Spleen (tissue), 11 donors: ENCODE data around the gene RBBP4. TPM values are rescaled to one million over a fixed set of nuclear protein-coding genes. Genes with fewer than 3 reads are reported as not detected.

ENCODE experiments used
- DNase-seq: peaks from one replicate; pipeline ENCODE4 v3.0.0-alpha.2; 2020
- H3K27ac ChIP-seq, 8 donors: fragments of 200-600 bp; sonication (generic) in 7 of 8; 1 replicate in 4 of 8; 2 replicates in 4 of 8; pipeline versions ENCODE4 v1.5.0 to v1.8.0; 2016 to 2021; ENCODE audit warnings: inconsistent platforms in 4 of 8, mild to moderate bottlenecking in 4 of 8, moderate library complexity in 1 of 8
- H3K27me3 ChIP-seq, 7 donors: fragments of 200-600 bp; sonication (generic) in 6 of 7; replicated peaks in 1 of 7; 1 replicate in 4 of 7; 2 replicates in 3 of 7; pipeline versions ENCODE4 v1.5.0 to v1.8.0; 2016 to 2021; ENCODE audit warnings: inconsistent platforms in 3 of 7, mild to moderate bottlenecking in 1 of 7
- H3K36me3 ChIP-seq, 6 donors: fragments of 200-600 bp; sonication (generic) in 5 of 6; 1 replicate in 4 of 6; 2 replicates in 2 of 6; pipeline versions ENCODE4 v1.5.0 to v1.8.0; 2016 to 2021; ENCODE audit warnings: inconsistent platforms in 2 of 6
- H3K4me1 ChIP-seq, 6 donors: fragments of 200-600 bp; sonication (generic) in 5 of 6; 1 replicate in 3 of 6; 2 replicates in 3 of 6; pipeline versions ENCODE4 v1.5.0 to v1.8.0; 2016 to 2021; ENCODE audit warnings: inconsistent platforms in 3 of 6
- H3K4me3 ChIP-seq, 8 donors: fragments of 200-600 bp; sonication (generic) in 7 of 8; 1 replicate in 4 of 8; 2 replicates in 4 of 8; pipeline versions ENCODE4 v1.5.0 to v1.8.0; 2016 to 2021; ENCODE audit warnings: inconsistent platforms in 4 of 8, mild to moderate bottlenecking in 4 of 8, moderate library complexity in 2 of 8
- H3K9me3 ChIP-seq, 8 donors: fragments of 200-600 bp; sonication (generic) in 7 of 8; 1 replicate in 4 of 8; 2 replicates in 4 of 8; pipeline versions ENCODE4 v1.5.0 to v1.8.0; 2016 to 2021; ENCODE audit warnings: inconsistent platforms in 4 of 8
- POLR2A ChIP-seq, 3 donors: fragments of 450-650 bp; IDR thresholded peaks; one replicate each; pipeline ENCODE4 v1.5.1; 2017; ENCODE audit warnings: antibody characterized with exemption in 3 of 3, mild to moderate bottlenecking in 1 of 3
- POLR2AphosphoS5 ChIP-seq, 3 donors: sonication (generic); formaldehyde crosslinking; IDR thresholded peaks; one replicate each; pipeline ENCODE4 v1.5.1; 2017; ENCODE audit warnings: antibody characterized with exemption in 3 of 3
- WGBS, 5 donors: extraction: QIAGEN DNeasy Blood & Tissue Kit in 3 of 5; methylation state at CpG; one replicate each; pipeline versions ENCODE4 v1.1.5 to v1.1.7; 2013 to 2018; 5-methylcytosine and 5-hydroxymethylcytosine counted together
- intact Hi-C: fragments of 100-400 bp; cut with DNase I; formaldehyde crosslinking; loops from one replicate; pipeline ENCODE4 v1.15.0; 2023; ENCODE audit warnings: low total_unique reads
- polyA plus RNA-seq, 3 donors: library from polyadenylated mRNA; stranded (reverse); fragments of 200-250 nt; gene quantifications; one replicate each; pipeline ENCODE4 v1.2.1, GENCODE V29; 2013
- total RNA-seq, 7 donors: library from RNA; depleted of rRNA in 3 of 7; stranded (reverse); fragments of >200 nt in 3 of 7; fragmentation: NEBNext Ultra II Directional in 4 of 7; extraction: Animal tissue kit (Norgen Biotek cat#: 25700) in 4 of 7; gene quantifications; one replicate each; pipeline versions ENCODE4 v1.1.0 to v1.2.1, GENCODE V29; 2016 to 2021
- TF ChIP-seq, protein P1 (sequence below), 11 experiments: fragments of 200-600 bp in 7 of 11; fragments of 450-650 bp in 4 of 11; sonication (generic) in 4 of 11; IDR thresholded peaks in 8 of 11; conservative IDR thresholded peaks in 3 of 11; 1 replicate in 7 of 11; 2 replicates in 4 of 11; pipeline versions ENCODE4 v1.4.0 to v1.8.0; 2016 to 2021; ENCODE audit warnings: antibody characterized with exemption in 11 of 11, inconsistent platforms in 4 of 11, mild to moderate bottlenecking in 1 of 11
- donor health status: healthy with polysubstance abuse.
- donor health status: DM: no; HTN: no; CAD: no; lungs with moderate emphysema.
- donor health status: DM: no; HTN: no; CAD: no.
- donor health status: Bipolar disorder and iron deficiency.
- donor health status: healthy.
- donor health status: DM: no; HTN: no; CAD: no.
- donor health status: DM: yes; HTN: yes; CAD: no.

Gene RBBP4
- total and polyA plus RNA-seq, 10 donors: 42.4 to 181 (median 132) TPM

DNA sequence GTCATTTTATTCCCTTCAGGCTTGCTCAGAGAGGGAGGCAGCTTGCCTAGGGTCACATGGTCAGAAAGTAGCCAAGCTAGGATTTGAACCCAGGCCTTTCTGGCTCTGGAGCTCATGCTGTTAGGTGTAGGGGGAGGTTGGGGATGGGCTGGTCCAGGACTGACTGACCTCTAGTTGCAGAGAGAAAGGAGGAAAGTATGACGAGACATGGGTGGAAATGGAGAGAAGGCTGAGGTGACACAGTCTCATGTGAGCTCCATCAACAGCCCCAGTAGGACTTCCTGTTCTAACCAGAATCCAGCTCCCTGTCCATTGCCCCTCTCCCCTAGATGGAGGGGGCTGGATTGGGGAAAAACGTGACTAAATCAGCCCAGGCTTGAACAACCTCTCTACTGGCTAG is 67.0 kb downstream of the RBBP4 start:
- no peaks in the 10 kb centered on the region for H3K36me3 ChIP-seq
- H3K27ac ChIP-seq: no peak overlapping the region
- intact Hi-C loops: no loop called here
- H3K4me1 ChIP-seq: peaks cover 0 to 4% (median 0%) of the 10 kb centered on the region in 6 donors
- TF ChIP-seq, protein P1, sequence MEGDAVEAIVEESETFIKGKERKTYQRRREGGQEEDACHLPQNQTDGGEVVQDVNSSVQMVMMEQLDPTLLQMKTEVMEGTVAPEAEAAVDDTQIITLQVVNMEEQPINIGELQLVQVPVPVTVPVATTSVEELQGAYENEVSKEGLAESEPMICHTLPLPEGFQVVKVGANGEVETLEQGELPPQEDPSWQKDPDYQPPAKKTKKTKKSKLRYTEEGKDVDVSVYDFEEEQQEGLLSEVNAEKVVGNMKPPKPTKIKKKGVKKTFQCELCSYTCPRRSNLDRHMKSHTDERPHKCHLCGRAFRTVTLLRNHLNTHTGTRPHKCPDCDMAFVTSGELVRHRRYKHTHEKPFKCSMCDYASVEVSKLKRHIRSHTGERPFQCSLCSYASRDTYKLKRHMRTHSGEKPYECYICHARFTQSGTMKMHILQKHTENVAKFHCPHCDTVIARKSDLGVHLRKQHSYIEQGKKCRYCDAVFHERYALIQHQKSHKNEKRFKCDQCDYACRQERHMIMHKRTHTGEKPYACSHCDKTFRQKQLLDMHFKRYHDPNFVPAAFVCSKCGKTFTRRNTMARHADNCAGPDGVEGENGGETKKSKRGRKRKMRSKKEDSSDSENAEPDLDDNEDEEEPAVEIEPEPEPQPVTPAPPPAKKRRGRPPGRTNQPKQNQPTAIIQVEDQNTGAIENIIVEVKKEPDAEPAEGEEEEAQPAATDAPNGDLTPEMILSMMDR (IDR thresholded peaks at IDR 0.05 in 8 of 11, conservative IDR thresholded peaks at IDR 0.05 in 3 of 11): no peak
- no peak for TF ChIP-seq POLR2A (IDR thresholded peaks at IDR 0.05)
- no peak for TF ChIP-seq POLR2AphosphoS5 (IDR thresholded peaks at IDR 0.05)
- H3K27me3 ChIP-seq: peaks cover 0 to 3% (median 0%) of the 10 kb centered on the region in 7 donors
- no peak overlapping the region for H3K4me3 ChIP-seq
- no peak for DNase-seq
- WGBS, 5 donors: 38 to 65% (median 52%) methylated on average over 2 of the region's 2 CpGs
- H3K9me3 ChIP-seq: no peaks in the 10 kb centered on the region

DNA sequence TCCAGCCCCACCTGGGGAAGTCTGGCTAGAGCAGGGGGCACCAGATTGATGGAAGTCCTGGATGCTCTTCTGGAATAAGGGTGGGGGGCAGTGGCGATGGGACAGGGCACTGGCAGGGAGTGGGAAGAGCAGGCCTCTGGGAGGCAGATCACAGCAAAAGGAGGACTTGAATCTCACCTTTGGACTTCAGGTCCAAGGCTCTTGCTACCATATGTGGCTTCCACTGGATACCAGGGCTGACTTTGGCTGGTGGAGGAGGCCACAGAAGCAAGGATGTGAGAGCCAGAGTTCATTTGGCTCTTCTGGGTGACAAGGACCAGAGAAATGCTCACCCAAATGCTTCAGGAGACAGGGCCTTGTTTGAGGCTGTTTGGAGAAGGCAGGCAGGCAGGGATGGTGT is 67.5 kb downstream of the RBBP4 start:
- 78 to 100% (median 92%) methylated on average over 1 of the region's 1 CpG for WGBS, 5 donors
- DNase-seq: no peak
- Histone ChIP-seq H3K4me3 (no peak overlapping the region), H3K27ac (no peak overlapping the region), H3K9me3 (no peaks in the 10 kb centered on the region), H3K27me3 (peaks cover 0 to 3% (median 0%) of the 10 kb centered on the region in 7 donors), H3K36me3 (no peaks in the 10 kb centered on the region), H3K4me1 (peaks cover 0 to 4% (median 0%) of the 10 kb centered on the region in 6 donors)
- intact Hi-C loops: no loop called here
- TF ChIP-seq, protein P1 (IDR thresholded peaks at IDR 0.05 in 8 of 11, conservative IDR thresholded peaks at IDR 0.05 in 3 of 11): no peak
- no peak for TF ChIP-seq POLR2A (IDR thresholded peaks at IDR 0.05)
- no peak for TF ChIP-seq POLR2AphosphoS5 (IDR thresholded peaks at IDR 0.05)

DNA sequence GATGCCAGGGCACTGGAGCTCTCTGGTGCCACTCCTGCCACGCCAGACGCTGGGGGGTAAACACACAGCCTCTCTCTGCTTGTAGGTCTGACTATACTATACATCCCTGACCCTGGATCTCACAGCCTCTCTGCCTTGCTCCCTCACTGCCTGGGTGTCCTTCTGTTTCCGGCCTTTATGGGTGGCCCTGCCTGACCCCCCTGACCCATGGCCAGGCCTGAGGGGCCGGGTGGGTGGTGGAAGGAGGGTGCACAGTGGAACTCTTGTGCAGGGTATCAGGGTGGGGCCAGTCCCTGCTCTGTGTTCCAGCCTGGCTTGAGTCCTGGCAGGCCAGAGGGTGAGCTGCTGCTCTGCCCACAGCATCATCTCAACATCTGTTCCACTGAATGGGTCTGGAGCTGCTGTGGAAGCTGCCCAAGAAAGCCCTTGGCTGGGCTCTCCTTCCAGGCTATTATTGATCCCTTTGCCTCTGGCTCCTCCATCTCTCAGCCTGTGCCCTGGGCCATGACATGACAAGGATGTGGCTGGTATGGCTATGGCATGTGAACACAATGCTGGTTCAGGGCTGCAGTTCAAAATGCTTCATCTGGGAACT is 68.8 kb downstream of the RBBP4 start:
- 72 to 94% (median 84%) methylated on average over 4 of the region's 4 CpGs for WGBS, 5 donors
- DNase-seq: no peak
- Histone ChIP-seq H3K4me3 (no peak overlapping the region), H3K4me1 (peaks cover 0 to 8% (median 3%) of the 10 kb centered on the region in 6 donors), H3K27me3 (peaks cover 0 to 3% (median 0%) of the 10 kb centered on the region in 7 donors), H3K27ac (no peak overlapping the region), H3K9me3 (no peaks in the 10 kb centered on the region), H3K36me3 (no peaks in the 10 kb centered on the region)
- TF ChIP-seq POLR2AphosphoS5 (IDR thresholded peaks at IDR 0.05) (no peak), POLR2A (IDR thresholded peaks at IDR 0.05) (no peak)
- TF ChIP-seq, protein P1 (IDR thresholded peaks at IDR 0.05 in 8 of 11, conservative IDR thresholded peaks at IDR 0.05 in 3 of 11): no peak
- intact Hi-C loops: no loop called here

DNA sequence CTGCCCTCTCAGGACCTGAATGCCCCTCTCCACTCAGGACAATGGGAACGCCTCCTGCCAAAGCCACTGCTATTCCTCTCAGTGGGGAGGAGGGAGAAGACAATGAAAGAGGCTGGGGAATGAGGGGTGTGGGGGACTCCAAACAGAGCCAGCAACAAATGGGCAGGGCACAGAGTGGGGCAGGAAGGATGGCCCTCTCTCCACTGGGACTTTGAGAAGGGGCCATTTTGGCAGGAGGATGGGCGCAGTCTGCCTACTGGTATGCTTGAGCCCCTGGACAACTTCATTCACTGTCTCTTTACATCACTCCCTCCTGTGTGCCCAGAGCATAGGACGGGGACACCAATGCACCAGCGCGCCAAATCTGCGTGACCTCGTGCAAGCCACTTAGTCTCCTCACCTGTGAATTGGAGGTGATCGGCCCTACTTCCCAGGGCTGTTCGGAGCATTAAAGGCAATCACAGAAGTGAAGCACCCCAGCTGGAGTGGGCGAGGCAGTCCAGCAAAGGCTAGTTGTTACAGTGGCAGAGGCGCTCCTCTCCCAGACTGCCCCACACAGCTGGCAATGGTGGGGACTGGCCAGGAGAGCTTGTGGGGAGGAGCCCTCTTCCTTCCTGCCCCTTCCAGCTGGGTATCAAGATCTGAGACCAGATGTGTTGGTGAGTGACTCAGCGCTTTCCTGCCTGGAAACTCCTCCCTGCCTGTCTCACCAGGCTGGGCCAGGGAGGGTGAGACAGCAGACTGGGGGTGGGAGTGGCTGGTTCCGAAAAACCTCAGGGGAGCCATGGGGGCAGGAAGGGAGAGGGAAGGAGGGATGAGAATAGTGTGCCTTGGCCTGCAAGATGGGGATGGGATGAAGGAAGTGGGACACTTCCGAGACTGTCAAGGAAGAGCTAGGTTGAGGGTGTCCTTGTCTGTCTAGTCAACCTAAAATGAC is 73.9 kb downstream of the RBBP4 start:
- Histone ChIP-seq H3K4me1 (peaks cover 0 to 14% (median 9%) of the 10 kb centered on the region in 6 donors), H3K36me3 (no peaks in the 10 kb centered on the region), H3K4me3 (no peak overlapping the region), H3K27me3 (peaks cover 0 to 9% (median 0%) of the 10 kb centered on the region in 7 donors), H3K9me3 (no peaks in the 10 kb centered on the region), H3K27ac (no peak overlapping the region)
- intact Hi-C loops: no loop called here
- DNase-seq: no peak
- WGBS, 5 donors: 32 to 41% (median 35%) methylated on average over 14 of the region's 14 CpGs
- no peak for TF ChIP-seq POLR2A (IDR thresholded peaks at IDR 0.05)
- TF ChIP-seq, protein P1 (IDR thresholded peaks at IDR 0.05 in 8 of 11, conservative IDR thresholded peaks at IDR 0.05 in 3 of 11): no peak
- peak in 1 of 3 donors; percentile 44 for TF ChIP-seq POLR2AphosphoS5 (IDR thresholded peaks at IDR 0.05)
